Stimulated activated CD8-positive, alpha-beta memory T cell treated with anti-CD3 and anti-CD28 coated beads, Interleukin-12 subunit alpha, Interleukin-12 subunit beta, amount 100 ng/mL, for 4 hours (primary cell): ENCODE measurements around the gene TMUB1.
A peak's percentile ranks its signal among the peaks of the same experiment; 100 is the strongest.
"Not testable (repeated sequence)": the region's sequence is repeated elsewhere in the genome, so short reads cannot be mapped to it uniquely, and the experiment has no call there.

Experiments
- DNase-seq: peaks from one replicate; pipeline ENCODE4 v3.0.0-alpha.2; 2020; ENCODE audit warnings: low read depth

TMUB1 gene

DNA sequence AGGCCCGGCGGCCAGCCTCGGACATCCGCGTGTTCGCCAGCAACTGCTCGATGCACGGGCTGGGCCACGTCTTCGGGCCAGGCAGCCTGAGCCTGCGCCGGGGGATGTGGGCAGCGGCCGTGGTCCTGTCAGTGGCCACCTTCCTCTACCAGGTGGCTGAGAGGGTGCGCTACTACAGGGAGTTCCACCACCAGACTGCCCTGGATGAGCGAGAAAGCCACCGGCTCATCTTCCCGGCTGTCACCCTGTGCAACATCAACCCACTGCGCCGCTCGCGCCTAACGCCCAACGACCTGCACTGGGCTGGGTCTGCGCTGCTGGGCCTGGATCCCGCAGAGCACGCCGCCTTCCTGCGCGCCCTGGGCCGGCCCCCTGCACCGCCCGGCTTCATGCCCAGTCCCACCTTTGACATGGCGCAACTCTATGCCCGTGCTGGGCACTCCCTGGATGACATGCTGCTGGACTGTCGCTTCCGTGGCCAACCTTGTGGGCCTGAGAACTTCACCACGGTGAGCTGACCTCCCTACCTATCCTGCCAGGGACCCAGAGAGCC lies 34.3 kb downstream of the TMUB1 start:
- no peak for DNase-seq

DNA sequence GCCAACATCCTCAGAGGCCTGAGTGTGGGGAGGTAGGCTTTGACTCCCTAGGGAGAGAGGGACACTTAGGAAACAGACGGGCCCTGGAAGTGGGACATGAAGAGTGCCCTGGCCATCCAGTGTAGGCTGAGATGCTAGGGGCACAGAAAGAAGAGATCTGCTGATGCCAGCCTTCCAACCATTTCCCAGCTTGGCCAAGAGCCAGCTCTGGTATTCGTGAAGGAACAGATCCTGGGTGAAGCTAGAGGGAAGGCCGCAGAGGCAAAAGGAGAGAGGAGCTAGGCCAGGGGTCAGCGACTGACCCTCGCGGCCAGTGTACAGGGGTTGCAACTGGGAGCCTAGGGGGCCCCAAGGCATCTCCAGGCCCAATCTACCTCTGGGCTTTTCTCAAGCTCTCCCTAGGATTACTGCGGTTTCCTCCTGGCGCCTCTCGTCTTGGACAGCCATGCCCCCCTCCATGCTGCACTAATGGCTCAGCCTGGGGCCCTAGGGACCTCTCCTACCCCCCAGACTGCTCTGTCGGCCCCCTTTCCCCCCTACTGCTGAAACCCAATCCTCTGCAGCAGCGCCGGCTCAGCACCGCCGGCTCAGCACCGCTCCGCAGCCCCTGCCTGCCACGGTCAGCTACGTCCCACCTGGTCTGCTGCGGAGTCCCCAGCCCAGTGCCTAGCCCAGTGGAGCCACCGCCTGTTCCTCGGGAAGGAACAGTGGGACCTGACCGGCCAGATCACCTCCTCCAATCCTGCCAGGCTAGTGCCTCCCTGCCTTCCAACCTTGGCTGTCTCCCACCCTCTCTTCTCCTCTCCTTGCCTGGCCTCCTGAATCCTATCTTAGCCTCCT lies 35.1 kb downstream of the TMUB1 start, which contains the start of gene ASIC3:
TSS of gene ASIC3 (plus strand) at position 556 of the 840 bp plus-strand sequence. CDS start 355 bp downstream, outside the sequence.
- no peak for DNase-seq

DNA sequence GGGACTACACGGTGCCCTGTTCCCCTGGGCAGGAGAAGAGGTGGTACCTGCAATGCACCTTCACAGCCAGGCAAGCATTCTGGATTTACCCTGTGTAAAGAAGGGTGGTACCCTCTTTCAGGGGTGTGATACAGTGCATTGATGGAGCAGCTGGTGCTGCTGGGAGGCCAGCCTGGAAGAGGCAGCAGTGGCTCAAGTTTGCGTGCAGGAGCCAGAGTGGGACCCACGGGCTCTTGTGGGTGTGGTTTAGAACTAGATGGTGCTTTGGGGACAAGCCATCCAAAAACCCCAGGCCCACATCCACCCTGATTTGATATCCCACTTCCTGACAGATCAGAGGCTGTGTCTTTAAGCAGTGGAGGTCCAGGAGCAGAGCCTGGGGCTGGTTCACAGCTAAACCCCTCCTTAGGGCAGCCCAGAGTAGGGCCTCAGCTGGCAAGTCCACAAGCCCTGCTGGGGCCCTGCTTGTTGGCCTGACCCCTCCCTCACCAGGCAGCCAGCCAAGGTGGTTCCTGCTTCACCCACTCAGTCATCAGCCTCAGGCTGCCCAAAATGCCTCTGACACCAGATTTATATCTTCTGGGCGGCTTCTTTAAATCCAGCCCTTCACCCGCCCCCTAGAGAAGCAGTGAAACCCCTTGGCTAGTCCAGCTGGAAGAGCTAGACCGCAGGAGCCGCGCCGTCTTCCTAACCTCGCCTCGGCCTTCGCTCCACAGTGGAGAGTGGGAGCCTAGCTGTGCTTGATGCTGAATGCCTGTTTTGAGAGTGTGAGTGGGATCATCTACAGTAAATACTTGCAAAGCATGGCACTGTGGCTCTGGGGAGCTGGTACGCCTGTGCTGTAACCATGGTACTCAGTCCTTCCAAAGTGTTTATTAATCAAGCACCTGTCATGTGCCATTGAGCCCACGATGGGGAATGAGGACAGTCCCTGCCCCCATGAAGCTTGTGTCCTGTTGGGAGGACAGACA lies 36.4 kb downstream of the TMUB1 start:
- DNase-seq = no peak

DNA sequence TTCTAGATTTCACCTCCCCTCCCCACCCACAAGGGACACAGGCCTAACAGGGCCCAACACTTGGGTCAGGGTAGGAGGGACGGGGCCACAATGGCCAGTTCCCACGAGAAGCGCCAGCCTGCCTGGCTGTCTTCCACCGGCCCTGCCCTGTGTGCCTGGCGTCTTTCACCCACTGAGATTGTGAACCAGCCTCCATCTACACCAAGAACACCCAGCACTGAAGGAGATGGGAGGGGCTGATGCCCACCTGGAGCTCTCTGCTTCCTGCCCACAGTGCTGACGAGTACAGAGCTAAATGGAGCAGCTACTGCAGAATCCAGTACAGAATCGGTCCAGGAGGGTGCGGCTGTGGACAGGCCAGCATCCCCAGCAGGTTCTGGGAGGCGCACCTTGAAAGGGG lies 37.3 kb downstream of the TMUB1 start:
- no peak for DNase-seq

DNA sequence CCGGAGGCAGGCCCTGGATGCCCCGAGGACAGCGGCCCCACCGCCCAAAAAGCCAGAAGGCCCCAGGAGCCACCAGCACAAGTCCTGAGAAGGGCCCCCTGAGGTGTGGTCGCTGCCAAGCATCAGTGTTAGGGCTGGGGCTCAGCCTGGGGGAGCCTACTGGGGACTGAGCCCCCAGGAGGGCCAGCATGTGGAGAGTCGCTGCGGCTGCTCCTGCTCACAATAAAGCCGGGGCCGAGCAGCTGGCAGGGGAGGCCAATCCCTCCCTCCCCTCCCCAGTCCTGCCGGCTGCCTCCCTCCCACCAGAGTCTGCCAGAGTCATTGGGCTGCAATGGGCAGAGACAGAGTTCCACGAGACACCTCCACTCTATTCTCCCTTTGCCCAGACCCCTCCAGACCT lies 38.0 kb downstream of the TMUB1 start:
- no peak for DNase-seq

DNA sequence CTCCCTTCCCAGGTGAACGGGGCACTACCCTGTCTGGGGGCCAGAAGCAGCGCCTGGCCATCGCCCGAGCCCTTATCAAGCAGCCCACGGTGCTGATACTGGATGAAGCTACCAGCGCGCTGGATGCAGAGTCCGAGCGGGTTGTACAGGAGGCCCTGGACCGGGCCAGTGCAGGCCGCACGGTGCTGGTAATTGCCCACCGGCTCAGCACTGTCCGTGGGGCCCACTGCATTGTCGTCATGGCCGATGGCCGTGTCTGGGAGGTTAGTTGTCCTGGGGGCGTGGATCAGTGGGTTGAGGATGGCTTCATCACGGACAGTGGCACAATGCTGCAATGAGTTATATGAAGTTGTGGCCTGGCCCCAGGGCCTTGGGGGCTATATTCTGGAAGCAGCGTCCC lies 39.3 kb downstream of the TMUB1 start:
- DNase-seq = no peak

DNA sequence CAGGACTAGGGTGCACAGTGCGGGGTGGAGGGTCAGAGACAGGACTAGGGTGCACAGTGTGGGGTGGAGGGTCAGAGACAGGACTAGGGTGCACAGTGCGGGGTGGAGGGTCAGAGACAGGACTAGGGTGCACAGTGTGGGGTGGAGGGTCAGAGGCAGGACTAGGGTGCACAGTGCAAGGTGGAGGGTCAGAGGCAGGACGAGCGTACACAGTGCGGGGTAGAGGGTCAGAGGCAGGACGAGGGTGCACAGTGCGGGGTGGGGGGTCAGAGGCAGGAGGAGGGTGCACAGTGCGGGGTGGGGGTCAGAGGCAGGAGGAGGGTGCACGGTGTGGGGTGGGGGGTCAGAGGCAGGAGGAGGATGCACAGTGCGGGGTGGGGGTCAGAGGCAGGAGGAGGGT lies 39.8 kb downstream of the TMUB1 start:
- DNase-seq = not testable (repeated sequence)

DNA sequence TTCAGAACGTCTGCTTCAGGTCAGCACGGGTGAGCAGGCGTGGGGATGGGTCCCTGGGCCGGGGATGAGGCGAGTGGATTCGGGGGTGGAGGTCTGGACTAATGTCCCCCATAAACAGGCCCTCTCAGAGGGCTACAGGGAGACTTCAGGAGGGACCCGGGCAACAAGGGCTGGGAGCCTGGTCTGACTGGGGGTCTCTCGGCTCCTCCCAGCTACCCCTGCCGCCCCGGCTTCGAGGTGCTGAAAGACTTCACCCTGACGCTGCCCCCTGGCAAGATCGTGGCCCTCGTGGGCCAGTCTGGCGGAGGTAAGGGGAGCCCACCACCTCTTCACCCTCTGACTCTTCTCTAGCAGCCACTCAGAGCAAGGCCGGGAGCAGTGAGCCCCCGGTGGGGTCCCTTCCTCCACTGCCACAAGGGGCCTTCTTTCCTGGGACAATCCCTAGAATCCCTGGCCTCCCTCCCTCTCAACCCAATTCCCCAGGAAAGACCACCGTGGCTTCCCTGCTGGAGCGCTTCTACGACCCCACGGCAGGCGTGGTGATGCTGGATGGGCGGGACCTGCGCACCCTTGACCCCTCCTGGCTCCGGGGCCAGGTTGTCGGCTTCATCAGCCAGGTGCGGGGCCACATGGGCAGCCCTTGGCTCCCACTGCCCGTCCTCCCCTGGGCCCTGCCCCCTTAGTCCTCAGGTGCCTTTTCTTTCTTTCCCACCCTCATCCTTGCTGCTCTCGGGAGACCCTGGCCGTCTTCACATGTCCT lies 42.5 kb downstream of the TMUB1 start:
- DNase-seq = no peak

DNA sequence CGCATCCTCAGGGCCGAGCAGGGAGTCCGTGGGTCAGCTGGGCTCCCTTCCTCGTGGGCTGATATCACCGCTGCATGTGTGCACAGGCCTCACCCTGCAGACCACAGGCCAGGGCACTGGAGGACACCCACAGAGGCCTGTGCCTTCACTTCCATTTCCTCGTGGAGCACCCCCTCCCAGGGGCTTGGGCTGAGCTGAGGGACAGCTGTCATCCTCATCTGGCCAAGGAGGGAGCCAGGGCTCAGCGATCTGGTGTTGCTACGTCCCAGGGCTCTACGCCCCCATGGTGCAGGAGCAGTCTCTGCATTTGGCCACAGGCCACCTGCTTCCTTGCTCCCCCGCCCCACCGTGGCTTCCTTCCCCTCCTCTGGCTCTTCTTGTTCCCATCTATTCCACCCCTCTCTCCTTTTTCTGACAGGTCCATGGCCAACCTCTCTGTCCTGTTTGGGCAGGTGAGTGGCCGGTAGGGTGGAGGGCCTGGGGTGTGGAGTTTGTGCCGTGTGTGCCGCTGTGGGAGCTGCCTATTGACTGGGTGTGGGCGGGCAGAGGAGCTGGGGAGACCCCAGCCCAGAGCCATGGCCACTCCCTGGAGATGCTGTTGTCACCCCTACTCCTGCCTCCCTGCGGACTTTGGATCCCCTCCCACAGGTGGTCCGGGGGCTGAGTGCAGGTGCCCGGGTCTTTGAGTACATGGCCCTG lies 43.3 kb downstream of the TMUB1 start:
- no peak for DNase-seq

DNA sequence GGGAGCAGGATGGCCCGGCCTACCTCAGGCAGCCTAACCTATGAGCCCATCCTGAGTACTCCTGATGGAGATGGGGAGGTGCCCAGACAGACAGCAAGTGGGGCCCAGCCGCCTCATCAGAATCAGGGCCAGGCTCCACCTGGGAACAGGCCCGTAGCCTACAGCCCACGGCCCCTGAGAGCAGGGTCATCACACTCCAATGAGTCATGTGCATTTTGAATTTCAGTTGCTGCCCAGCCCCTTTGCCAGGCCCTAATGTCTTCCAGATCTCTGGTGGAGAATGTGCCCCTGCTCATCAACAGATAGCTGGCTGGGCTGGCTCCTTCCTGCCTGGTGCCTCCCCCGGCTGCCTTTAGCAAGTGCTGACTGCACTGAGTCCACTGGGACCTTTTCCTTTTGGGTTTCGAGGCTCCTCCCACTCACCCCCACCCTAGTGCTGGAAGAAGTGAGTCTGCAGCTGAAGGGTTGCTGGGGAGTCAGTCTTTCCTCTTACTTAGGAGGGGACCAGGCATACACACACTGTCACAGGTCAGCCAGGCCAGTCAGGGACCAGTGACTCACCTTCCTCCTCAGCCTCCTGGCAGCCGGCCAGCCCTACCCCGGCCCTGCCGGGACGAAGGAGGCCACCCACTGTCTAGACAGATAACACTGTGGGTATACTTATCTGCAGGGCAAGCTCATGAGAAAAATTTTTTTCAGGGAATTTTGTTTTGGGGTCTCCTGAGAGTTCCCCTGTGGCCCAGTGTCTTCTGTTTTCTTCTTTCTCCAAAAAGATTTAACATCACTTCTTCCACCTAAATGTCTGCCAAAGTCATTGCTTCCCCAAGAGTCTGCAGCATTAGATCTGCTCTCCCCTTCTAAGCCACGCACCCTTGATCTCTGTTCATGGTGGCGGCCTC lies 44.1 kb downstream of the TMUB1 start:
- peak; percentile 60 for DNase-seq

DNA sequence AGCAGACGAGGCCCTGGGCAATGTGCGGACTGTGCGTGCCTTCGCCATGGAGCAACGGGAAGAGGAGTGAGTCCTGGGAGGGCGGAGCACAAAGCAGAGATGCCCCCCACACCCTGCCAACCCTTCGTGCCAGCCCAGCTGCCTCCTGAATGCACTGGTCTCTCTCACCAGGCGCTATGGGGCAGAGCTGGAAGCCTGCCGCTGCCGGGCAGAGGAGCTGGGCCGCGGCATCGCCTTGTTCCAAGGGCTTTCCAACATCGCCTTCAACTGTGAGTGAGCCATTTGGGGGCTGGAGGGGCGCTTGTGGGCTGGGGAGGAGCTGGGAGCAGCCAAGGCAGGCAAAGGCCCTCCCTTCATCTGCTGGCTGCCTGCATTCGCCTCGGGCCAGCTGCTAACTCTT lies 47.4 kb downstream of the TMUB1 start:
- DNase-seq = no peak

DNA sequence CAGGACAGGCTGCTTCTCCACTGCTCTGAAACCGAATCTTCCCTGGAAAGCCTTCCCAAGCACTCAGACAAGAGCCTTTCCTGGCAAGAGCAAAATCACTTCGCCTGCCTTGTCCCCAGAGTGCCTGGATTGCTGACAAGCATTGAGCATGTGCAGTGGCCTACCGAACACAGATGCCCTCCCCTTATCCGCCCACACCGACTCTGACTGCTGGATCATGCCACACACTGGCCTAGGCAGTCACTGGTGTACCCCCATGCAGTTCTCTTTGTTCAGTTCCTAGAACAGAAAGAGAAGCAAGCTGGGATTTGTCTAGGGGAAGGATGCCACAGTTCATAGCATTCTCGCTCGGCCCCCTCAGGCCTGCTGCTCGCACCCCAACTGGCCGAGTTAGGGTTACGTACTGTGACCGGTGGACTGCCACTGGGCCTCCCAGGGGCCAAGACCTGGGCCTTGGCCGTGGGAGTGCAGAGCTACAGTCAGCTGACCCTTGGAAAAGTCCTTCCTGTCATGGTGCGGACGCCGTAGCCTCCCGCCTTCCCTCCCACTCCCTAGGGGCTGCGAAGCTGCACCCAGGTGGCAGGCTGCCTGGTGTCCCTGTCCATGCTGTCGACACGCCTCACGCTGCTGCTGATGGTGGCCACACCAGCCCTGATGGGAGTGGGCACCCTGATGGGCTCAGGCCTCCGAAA lies 48.1 kb downstream of the TMUB1 start:
- no peak for DNase-seq

DNA sequence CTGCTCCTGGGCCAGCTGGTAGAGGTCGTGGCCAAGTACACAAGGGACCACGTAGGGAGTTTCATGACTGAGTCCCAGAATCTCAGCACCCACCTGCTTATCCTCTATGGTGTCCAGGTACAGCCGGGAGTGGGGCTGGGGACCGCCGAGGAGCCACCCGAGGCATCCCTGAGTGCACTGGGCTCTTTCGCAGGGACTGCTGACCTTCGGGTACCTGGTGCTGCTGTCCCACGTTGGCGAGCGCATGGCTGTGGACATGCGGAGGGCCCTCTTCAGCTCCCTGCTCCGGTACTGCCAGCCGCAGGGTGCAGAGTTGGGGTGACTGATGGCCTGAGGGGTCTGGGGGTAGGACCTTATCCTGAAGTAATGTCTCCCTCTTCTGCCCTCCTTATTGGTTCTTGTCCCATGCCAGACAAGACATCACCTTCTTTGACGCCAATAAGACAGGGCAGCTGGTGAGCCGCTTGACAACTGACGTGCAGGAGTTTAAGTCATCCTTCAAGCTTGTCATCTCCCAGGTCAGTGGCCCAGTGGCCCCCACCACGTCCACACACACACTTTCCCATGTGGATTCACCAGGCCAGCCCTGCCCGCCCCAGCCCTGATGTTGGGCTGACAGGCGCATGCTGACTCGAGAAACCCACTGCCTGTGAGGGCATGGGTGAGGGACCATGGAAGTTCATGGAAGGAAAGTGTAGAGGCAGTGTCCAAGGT lies 48.8 kb downstream of the TMUB1 start:
- DNase-seq = no peak

DNA sequence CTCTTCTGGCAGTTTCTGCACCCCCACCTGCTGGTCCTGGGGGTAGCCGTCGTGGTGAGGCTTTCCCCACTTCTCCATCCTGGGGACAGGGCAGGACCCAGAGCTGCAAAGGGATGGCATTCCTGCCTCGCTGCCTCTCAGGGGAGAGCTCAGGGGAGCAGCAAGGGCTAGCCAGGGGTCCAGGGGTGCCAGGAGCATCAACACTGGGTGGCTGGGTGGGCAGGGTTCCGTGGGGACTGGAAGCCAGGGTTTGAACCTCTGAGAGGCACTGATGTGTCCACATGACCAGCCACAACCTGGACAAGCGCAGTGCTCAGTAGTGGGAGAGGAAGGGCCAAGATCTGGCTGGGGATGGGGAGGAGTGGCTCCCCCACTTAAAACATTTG lies 49.4 kb downstream of the TMUB1 start:
- no peak for DNase-seq

DNA sequence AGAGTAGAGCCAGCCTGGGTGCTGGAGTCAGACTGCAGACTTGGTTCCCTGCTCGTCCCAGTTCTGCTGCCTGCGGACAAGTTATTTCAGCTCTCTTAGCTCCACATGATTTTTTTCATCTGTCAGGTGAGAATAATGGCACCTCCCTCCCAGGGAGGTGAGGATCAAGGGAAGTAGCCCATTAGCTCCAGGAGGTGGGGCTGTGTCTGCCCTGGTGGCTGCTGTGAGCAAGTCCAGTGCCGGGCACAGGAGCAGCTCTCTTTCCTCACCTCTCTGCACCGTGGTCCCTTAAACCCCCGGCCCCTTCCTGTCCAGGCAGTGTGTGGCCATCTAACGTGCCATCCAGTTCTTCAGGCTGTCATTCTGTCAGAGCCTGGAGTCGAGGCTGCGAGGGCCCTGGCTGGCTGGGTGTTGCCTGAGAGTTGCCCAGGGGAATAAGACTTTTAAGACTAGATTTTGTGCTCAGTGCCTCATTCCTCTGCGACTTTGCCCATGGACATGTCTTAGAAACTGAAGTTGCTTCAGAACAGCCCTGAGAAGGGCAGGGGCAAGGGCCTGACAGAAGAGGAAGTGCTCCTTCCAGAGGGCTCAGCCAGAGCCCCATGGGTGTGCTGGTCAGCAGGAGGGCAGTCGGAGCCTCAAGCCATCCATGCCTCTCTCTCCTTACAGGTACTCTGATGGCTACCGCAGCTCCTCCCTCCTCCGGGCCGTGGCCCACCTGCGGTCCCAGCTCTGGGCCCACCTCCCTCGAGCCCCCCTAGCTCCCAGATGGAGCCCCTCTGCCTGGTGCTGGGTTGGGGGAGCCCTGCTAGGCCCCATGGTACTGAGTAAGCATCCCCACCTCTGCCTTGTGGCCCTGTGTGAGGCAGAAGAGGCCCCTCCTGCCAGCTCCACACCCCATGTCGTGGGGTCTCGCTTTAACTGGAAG lies 50.1 kb downstream of the TMUB1 start:
- no peak for DNase-seq
